ENCODE measurements around the gene TTC12.
A peak's percentile ranks its signal among the peaks of the same experiment; 100 is the strongest.

The TTC12 gene

GRCh38 chr11:113314389-113315301 is at the start of gene TTC12:
Gene TTC12, plus strand, starts transcription at chr11:113314583. Its CDS starts 1,675 bp downstream, at chr11:113316258.
- DNase-seq: peak; percentile 96

GRCh38 chr11:113265362-113265761 is 49.0 kb upstream of the TTC12 start:
- DNase-seq: no peak

GRCh38 chr11:113267493-113267892 is 46.9 kb upstream of the TTC12 start:
- no peak for DNase-seq

- no peak for DNase-seq
These were observed 45.3 kb upstream of the TTC12 start for GRCh38 chr11:113269096-113269495.

GRCh38 chr11:113269636-113270035 is 44.7 kb upstream of the TTC12 start:
- no peak for DNase-seq

- no peak for DNase-seq
These were observed 44.3 kb upstream of the TTC12 start for GRCh38 chr11:113270080-113270479.

GRCh38 chr11:113271551-113272245 is 42.7 kb upstream of the TTC12 start:
- DNase-seq: no peak

GRCh38 chr11:113272281-113272680 is 42.1 kb upstream of the TTC12 start:
- DNase-seq: no peak

- no peak for DNase-seq
These were observed 41.3 kb upstream of the TTC12 start for GRCh38 chr11:113272927-113273615.

GRCh38 chr11:113273720-113274119 is 40.7 kb upstream of the TTC12 start:
- DNase-seq: no peak

- no peak for DNase-seq
These were observed 39.4 kb upstream of the TTC12 start for GRCh38 chr11:113274713-113275582.

- no peak for DNase-seq
These were observed 38.8 kb upstream of the TTC12 start for GRCh38 chr11:113275602-113276001.

- no peak for DNase-seq
These were observed 37.9 kb upstream of the TTC12 start for GRCh38 chr11:113276466-113276865.

- DNase-seq: no peak
These were observed 36.5 kb upstream of the TTC12 start for GRCh38 chr11:113277907-113278306.

- no peak for DNase-seq
These were observed 35.9 kb upstream of the TTC12 start for GRCh38 chr11:113278481-113278880.

- no peak for DNase-seq
These were observed 35.5 kb upstream of the TTC12 start for GRCh38 chr11:113278925-113279324.

GRCh38 chr11:113279591-113279990 is 34.8 kb upstream of the TTC12 start:
- DNase-seq: no peak

- DNase-seq: no peak
These were observed 33.2 kb upstream of the TTC12 start for GRCh38 chr11:113281052-113281725.

- DNase-seq: no peak
These were observed 31.4 kb upstream of the TTC12 start for GRCh38 chr11:113282898-113283437.

GRCh38 chr11:113283881-113284280 is 30.5 kb upstream of the TTC12 start:
- DNase-seq: no peak

- DNase-seq: no peak
These were observed 28.4 kb upstream of the TTC12 start for GRCh38 chr11:113286009-113286408.
